SK-N-SH (cell line): ENCODE results near the gene MICAL1.

ENCODE experiments used
- CHD2 ChIP-seq: fragments of 150-350 bp; IDR thresholded peaks from 2 replicates; pipeline ENCODE4 v1.6.1; 2018; ENCODE audit warnings: low read length; ENCODE audit not compliant: partially characterized antibody
- EP300 ChIP-seq, 2 experiments: IDR thresholded peaks; 2 replicates each; pipeline versions ENCODE4 v1.4.0 to v1.6.1; 2012; ENCODE audit warnings: borderline replicate concordance in 1 of 2, low read depth in 1 of 2, low read length in 1 of 2
- POLR2AphosphoS5 ChIP-seq: IDR thresholded peaks from 2 replicates; pipeline ENCODE4 v1.6.1; 2012; ENCODE audit warnings: low read depth, low read length
- REST ChIP-seq: IDR thresholded peaks from 2 replicates; pipeline ENCODE4 v1.6.1; 2012; ENCODE audit warnings: mild to moderate bottlenecking, low read depth, low read length, moderate library complexity
- TF ChIP-seq, protein P1 (sequence below): fragments of 200-600 bp; sonication (generic); IDR thresholded peaks from 2 replicates; pipeline ENCODE4 v1.6.1; 2017; ENCODE audit warnings: antibody characterized with exemption, mild to moderate bottlenecking, moderate library complexity

- TF ChIP-seq CHD2, result no peak
- no peak for TF ChIP-seq EP300 (IDR thresholded peaks at IDR 0.05; ENCODE audit: borderline replicate concordance in 1 of 2, low read depth in 1 of 2, low read length in 1 of 2)
- TF ChIP-seq, protein P1, sequence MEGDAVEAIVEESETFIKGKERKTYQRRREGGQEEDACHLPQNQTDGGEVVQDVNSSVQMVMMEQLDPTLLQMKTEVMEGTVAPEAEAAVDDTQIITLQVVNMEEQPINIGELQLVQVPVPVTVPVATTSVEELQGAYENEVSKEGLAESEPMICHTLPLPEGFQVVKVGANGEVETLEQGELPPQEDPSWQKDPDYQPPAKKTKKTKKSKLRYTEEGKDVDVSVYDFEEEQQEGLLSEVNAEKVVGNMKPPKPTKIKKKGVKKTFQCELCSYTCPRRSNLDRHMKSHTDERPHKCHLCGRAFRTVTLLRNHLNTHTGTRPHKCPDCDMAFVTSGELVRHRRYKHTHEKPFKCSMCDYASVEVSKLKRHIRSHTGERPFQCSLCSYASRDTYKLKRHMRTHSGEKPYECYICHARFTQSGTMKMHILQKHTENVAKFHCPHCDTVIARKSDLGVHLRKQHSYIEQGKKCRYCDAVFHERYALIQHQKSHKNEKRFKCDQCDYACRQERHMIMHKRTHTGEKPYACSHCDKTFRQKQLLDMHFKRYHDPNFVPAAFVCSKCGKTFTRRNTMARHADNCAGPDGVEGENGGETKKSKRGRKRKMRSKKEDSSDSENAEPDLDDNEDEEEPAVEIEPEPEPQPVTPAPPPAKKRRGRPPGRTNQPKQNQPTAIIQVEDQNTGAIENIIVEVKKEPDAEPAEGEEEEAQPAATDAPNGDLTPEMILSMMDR, result no peak
- TF ChIP-seq POLR2AphosphoS5, result no peak
- TF ChIP-seq REST, result no peak
Observed at GRCh38 chr6:109406196-109406595, 49.4 kb downstream of the MICAL1 start.
